PFSK-1 (cell line): Measurements from ENCODE around the gene MCM5.

ENCODE experiments used
- TAF1 ChIP-seq: IDR thresholded peaks from 2 replicates; pipeline ENCODE4 v1.6.1; 2012; ENCODE audit warnings: low read length, control low read depth, borderline replicate concordance; ENCODE audit not compliant: insufficient read depth
- TF ChIP-seq, protein P1 (sequence below), 2 experiments: IDR thresholded peaks; 2 replicates each; pipeline versions ENCODE4 v1.6.1 to v1.8.0; 2011 to 2012; ENCODE audit warnings: low read depth in 2 of 2, low read length in 2 of 2, control low read depth in 1 of 2, inconsistent platforms in 1 of 2, mild to moderate bottlenecking in 1 of 2, moderate library complexity in 1 of 2; ENCODE audit not compliant: insufficient read depth in 1 of 2

- TF ChIP-seq, protein P1, sequence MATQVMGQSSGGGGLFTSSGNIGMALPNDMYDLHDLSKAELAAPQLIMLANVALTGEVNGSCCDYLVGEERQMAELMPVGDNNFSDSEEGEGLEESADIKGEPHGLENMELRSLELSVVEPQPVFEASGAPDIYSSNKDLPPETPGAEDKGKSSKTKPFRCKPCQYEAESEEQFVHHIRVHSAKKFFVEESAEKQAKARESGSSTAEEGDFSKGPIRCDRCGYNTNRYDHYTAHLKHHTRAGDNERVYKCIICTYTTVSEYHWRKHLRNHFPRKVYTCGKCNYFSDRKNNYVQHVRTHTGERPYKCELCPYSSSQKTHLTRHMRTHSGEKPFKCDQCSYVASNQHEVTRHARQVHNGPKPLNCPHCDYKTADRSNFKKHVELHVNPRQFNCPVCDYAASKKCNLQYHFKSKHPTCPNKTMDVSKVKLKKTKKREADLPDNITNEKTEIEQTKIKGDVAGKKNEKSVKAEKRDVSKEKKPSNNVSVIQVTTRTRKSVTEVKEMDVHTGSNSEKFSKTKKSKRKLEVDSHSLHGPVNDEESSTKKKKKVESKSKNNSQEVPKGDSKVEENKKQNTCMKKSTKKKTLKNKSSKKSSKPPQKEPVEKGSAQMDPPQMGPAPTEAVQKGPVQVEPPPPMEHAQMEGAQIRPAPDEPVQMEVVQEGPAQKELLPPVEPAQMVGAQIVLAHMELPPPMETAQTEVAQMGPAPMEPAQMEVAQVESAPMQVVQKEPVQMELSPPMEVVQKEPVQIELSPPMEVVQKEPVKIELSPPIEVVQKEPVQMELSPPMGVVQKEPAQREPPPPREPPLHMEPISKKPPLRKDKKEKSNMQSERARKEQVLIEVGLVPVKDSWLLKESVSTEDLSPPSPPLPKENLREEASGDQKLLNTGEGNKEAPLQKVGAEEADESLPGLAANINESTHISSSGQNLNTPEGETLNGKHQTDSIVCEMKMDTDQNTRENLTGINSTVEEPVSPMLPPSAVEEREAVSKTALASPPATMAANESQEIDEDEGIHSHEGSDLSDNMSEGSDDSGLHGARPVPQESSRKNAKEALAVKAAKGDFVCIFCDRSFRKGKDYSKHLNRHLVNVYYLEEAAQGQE (IDR thresholded peaks at IDR 0.05; ENCODE audit: insufficient read depth in 1 of 2, low read depth in 2 of 2, low read length in 2 of 2): no peak
- TF ChIP-seq TAF1: no peak
These were observed 72.5 kb downstream of the MCM5 start for GRCh38 chr22:35472488-35472887.
